DMS53 treated with DMSO at 0.1 percent for 48 hours (cell line): ENCODE results near the gene LRRC53.

Experiments
- DNase-seq: peaks from one replicate; lab custom pipeline; 2025; ENCODE audit not compliant: unreplicated experiment; lab: John Stamatoyannopoulos, UW

LRRC53 gene

DNA sequence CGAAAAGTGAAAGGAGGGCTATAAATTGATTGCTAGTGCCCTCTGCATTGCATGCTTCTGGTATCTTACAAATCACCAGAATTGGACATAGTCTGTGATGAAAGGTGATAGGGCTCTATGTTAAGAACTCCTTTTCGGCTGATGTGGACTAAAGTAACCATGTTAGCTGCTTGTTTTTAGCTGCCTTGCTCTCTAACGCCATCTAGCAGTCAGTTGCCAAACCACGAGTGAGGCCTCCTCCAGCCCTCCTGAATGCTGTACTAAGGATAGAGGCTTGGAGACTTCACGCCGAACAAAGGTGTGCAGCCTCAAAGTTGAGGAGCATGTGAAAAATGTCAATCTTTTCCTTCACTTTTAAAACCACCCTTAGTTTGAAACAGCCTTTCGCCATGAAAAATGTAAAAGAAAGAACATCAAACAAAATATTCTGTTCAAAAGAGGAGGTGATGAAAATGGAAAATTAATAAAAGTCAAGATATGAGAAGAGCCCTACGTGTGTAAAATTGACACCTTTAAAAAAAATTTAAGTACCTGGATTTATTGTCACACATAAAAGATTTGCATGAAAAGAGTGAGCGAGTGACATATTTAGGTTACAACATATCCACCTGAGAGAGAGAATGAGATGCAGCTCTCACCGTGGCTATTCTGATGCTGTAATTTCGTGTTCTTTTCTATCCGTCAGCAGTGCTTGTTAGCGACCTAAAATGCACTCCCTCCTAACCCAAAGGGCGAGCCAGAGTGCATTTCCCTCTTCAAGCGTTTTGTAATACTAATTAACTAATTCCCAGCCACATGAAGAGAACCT, 8.1 kb downstream of the LRRC53 start:
- peak; percentile 76 for DNase-seq

DNA sequence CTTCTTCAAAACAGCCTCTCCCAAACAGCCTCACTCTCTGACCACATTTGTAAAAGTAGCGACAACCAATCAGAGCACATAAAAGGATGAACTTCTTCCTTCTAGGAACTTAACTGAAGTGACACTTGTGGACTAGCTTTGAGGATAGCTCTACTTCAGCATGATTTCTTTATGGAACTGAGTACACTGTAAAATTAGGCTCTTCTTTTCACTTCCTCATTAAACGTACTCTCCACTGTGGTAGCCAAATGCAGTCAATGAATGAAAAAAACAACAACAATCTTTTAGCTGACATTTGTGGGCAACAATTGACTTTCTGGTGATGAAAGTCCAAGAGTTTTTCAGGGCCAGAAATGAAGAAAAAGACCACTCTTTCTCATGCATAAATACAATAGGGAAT, 9.6 kb downstream of the LRRC53 start:
- no peak for DNase-seq

DNA sequence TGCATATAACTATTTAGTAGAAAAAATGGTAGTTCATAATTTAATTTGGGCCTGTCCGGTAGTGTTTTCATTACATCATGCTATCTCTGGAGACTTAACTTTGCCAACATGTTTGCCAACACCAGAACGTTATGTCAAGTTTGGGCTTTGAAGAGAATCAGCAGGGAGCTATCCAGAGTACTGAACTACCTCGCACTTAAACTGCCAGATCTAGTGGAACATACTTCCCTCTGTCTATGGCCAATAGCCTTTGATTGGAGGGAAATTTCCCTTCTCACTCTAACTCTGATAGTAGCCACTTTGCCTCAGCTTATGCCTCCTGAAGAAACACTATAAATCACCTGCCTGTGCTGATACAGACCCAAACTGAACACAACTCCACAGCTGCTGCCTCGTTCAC, 10.0 kb downstream of the LRRC53 start:
- no peak for DNase-seq

DNA sequence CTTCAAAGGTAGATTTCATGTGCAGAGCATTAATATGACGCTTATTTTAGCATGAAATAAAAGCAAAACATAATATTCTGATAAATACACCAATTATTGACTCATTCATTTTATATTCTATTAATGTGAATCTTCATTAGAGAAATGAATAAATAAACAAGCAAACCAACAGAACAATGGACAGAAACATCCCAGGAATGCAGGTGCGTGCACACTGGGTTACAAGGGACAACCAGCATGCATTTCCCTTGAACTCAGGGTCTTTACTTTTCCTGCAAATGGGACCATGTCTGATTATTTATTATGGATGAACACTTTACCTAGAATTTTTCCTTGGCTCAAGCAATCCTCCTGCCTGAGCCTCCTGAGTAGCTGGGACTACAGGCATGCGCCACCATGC, 13.5 kb downstream of the LRRC53 start:
- no peak for DNase-seq

DNA sequence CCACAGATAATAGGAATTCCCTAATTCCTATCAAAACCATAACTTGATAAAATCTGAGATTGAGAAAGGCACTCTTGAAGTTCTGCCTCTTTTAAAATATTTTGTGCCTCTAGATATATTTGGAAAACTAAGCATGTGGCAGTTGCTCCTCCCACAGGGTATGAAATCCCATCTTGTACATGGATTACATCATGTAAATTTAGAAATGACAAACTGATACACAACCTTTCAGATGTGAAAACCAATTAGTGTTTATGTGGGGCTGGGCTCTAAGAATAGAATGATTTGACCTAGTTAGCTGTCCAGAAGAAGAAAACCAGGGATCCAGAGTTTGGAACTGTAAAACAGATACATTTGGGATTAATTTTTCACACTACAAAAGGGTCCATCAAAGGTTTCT, 15.7 kb downstream of the LRRC53 start:
- no peak for DNase-seq

DNA sequence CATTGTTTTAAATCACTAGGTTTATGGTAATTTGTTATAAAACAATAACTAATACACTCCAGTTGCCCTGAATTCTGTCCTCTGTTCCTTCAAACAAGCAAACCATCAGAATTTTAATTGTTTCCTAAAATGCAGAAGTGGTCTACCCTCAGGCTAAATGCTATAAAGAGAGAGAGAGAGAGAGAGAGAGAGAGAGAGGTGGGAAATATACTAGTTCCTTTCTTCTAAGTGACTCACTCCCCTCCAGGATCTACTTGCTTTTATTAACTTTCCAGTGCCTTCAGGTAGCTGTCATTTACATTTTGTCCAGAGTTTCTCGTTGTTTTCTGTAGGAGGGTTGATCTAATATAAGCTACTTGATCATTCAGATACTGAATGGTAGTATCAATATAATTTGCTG, 26.4 kb downstream of the LRRC53 start:
- DNase-seq = no peak

DNA sequence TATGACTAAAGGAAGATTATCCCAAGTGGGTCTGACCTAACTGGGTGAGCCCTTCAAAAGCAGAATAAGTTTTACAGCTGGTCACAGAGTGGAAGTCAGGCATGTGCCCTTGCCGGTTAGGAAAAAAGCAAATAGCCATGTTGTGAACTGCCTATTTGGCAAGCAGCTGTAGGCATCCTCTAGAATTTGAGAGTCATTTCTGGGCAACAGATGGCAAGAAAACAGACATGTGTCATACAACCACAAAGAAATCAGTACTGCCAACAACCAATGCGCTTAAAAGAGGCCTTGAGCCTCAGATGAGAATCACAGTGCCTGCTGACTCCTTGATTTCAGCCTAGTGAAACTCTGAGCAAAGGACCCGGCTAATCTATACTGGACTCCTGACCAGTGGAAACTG, 26.8 kb downstream of the LRRC53 start:
- DNase-seq = no peak

DNA sequence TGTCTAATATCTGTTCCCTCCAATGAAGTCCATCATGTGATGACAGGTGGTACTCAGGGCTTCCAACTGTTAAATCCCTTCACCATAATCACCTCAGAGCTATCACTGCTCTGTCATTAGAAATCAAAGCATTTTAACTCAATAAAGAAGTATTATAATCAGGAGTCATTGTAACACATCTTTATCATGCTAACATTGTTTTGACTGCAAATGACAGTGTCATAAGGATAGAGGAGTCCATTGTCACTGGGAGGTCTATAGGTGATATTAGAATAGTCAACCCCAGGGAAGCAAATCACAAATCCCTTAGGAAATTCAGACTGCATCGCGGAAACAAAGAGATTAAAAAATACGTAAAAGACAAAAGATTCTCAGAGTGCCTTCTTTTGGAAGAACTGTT, 30.8 kb downstream of the LRRC53 start:
- no peak for DNase-seq

DNA sequence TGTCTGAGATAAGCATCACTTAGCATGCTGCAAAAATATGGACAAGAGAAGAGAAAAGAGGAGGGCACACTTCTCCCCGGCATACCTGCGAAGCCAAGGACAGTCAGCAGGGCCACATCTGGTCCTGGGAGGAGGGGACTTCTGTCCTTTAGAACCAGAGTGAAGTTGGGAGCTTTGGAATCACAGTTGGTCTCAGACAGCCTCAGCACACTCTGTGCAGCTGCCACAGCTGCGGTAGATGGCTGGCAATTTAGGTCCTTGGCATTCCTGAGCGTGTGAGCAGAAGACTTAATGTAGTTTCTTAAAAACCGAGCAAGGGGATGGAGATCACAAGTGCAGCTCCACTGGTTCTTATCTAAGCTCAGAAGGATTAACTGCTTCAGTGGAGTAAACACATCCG, 32.3 kb downstream of the LRRC53 start:
- DNase-seq = no peak

DNA sequence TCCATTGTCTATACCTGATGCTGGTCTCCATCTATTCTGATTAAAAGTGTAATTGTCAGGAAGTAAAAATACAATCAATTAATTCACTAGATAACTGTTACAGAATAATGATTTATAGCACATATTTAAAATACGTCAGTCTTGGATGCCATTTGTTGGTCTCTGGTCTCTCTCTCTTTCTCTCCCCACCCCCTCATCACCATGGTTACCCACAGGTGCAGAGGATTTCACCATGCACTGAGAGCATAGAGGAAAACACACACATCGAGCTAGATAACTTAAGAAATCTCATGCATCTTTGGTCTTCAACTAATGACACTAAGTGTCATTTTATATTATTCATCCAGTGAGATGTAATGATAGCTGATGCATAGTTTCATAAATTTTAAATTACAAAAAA, 33.4 kb downstream of the LRRC53 start:
- DNase-seq = no peak

DNA sequence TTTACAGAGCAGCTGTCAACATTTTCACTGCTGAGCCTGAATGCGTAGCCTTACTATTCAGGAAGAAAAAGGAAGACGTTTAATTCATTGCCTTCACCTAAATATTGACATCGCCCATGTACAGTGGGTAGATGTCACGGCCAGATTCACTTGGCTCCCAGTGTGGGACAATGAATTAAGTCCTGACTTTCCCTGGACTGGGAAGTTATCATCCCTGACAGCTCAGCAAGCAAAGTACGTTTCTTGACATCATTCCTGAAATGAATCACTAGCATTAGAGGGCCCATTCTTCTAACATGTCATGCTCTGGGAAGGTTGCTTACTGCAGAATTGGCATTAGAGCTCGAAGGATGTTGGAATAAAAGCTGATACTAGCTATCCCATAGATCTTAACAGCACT, 37.8 kb downstream of the LRRC53 start:
- DNase-seq = no peak

DNA sequence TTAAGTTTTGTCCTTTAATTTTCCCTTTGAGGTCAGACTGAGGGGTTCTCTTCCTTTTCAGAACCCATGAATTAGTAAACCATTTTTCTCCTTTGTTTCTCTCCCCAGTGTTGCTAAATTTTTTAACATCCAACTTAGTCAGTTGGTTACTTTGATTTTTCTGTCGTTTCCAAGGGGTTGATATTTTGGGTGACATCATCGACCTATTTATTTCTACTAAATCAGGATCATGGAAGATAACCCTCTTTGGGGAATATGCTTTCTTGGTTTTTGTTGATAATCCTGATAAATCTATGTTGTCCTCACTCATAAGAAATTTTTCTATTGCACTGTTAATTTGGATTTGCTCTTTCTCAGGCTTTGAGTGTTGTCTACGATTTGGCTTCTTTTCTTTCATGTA, 40.9 kb downstream of the LRRC53 start:
- DNase-seq = no peak

DNA sequence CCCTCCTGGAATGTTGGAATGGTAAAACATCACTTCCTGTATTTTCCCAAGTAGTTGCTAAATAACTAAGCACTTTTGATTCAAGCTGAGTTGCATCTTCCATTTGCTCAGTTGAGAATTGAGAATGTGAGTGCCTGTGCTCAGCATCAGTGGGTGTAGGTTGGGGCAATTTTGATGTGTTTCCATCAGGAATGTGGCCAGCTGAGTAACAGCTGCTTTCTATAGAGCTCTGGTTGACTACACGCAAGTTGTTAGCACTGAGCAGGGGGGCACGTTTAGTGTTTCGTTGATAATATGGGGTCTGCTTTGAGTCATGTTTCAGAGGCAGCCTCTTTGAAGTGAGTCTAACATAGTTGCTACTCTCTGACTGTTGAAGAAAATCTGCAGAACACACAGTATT, 41.5 kb downstream of the LRRC53 start:
- no peak for DNase-seq

DNA sequence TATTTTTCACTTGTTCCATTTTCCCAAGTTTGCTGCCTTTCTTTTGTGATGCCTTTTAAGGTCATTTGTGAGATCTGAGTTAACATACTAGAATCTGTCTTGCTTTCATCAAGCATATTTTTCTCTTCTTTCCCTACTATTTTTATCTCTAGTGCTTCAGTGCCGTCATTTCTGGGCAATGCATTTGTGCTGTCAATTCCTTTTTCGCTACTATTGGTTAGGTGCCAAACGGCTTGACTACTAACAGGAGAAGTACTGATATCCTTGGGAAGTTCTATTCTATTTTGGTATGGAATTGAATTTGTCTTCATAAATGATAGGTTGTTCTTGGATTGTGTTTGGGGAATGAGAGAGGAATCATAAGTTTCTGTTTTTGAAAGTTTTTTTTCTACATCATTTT, 42.2 kb downstream of the LRRC53 start:
- no peak for DNase-seq

DNA sequence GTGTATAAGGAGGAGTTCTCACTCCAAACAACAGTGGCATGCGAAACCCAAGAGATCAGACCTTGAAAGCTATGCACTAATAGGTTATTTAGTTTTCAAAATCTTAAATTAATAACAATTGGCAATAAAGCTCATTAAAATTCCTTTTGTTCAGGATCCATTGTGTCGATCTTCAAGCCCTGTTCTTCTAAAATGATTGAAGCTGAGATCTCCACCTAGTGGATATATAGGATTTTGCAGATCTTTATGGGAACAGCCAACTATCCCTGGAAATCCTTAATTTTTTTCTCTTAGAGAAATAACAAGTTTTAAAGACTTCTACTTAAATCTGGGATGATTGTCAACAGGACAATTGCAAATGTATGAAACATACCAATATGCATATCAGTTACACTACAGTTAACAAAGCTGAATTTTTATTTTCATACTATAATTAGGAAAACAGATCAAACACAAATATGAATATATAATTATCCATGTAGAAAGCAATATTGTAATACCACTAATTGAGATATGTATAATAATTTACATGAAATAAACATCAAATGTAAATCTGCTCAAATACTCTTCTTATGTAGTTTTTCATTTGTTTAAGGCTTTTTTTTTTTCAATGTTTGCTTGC, 43.3 kb downstream of the LRRC53 start:
- peak; percentile 81 for DNase-seq

DNA sequence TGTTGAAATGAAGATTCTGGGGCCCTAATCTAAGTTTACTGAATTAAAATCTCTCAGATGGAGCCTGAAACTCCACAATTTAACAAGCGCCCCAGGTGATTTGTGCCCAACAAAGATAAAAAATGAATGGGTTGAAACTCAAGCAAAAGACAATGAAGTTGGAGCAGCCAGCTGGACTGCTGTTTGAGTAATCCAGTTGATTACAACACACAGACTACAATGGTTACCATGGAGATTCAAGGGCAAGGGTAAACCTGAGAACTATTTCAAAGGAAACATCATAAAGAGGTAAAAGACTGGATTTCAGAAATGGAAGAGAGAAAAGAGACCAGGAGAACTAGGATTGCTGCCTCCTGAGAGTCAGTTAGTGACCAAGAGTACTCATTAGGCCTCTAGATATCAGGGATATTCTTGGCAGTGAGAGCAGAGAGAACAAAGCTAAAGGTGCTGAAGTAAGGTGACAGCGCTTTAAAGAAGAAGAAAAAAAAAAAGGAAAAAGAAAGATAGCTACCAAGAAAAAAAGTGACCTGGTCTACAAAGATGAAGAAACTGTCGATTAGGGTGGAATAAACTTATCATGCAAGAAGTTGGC, 44.5 kb downstream of the LRRC53 start:
- DNase-seq = peak; percentile 79

DNA sequence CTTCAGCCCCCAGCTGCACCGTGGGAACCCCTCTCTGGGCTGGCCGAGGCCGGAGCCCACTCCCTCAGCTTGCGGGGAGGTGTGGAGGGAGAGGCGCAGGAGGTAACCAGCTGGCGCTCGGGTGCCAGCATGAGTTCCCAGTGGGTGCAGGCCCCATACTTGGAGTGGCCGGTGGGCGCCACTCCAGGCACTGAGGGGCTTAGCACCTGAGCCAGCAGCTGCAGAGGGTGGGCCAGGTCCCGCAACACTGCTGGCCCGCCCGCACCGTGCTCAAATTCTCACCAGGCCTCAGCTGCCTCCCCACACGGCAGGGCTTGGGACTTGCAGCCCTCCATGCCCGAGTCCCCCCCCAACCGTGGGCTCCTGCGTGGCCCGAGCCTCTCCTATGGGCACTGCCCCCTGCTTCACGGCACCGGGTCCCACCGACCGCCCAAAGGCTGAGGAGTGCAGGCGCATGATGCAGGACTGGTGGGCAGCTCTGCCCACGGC, 47.2 kb downstream of the LRRC53 start:
- no peak for DNase-seq

DNA sequence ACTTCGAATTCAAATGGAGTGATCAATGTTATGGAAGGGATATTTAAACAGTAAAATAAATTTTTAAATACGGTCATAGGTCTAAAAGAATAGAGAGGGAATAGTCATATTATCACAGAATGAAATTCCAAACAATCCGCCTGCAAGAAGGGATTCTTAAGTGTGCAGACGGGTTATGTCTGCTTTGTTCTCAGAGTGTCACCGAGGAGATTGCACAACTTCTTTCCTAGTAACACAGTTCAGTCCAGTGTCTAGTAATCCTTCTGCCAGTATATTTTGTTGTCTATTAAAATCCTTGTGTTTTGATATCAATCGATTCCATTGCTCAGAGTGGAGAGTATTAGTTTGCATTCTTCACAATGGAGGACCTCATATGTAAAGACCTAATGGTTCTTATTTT, 48.4 kb downstream of the LRRC53 start:
- no peak for DNase-seq

DNA sequence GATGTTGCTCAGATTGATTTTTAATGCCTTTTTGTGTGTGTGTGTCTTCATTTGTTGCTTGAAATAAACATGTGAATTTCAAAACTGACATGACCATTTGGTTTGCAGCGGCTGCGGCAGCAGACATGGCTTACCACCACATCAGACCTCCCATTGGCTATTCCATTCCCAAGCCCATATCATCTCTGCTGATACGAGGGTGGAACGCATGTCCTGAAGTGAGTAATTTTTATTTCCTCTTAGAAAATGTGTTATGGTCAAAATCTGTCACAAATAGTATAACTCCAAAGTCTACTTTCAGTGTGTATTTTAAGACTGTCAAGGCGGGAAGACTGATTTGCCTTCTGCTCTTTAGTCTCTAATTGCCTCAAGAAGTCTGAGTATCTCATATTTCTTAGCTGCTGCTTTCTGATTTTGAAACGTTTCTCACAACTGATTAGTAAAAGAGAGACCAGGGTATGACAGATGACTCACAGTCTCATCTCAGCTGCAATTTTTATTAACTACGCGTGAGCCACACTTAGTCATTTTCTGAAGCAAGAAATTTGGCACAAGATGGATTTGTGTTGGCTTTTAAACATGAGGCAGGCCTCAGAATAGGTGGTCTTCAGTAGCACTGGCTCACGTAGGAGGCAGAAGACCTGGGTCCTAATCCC, 49.0 kb downstream of the LRRC53 start:
- DNase-seq = no peak

DNA sequence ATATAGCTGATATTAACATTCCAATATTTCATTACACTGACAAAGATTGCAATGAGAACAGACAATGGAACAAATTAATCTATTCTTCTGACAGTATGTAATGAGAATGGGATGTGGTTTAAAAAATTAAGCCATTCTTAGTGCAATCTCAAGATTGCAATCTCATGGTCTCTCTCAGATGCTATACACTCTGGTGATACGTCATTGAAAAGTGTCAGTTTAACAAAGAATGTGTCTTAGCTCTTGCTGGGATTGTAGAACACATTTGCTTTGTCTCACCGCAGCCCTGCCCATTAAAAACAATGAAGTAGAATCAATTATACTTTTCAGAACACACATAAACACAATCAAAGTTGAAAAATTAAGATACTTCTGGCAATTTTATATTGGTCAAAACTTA, 55.2 kb downstream of the LRRC53 start:
- DNase-seq = no peak

DNA sequence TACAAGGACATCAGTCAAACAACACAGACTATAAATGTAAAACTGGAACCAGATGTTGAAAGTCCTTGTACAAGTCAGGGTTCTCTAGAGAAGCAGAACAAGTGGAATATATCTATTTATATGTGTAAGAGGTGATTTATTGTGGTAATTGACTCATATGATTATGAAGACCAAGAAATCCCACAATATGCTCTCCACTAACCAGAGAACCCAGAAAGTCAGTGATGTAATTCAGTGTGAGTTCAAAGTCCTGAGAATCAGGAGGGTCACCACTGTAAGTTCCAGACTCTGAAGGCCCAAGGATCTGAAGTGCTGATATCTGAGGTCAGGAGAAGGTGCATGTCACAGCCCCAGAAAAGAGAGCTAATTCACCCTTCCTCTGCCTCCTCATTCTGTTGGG, 57.0 kb downstream of the LRRC53 start:
- no peak for DNase-seq

DNA sequence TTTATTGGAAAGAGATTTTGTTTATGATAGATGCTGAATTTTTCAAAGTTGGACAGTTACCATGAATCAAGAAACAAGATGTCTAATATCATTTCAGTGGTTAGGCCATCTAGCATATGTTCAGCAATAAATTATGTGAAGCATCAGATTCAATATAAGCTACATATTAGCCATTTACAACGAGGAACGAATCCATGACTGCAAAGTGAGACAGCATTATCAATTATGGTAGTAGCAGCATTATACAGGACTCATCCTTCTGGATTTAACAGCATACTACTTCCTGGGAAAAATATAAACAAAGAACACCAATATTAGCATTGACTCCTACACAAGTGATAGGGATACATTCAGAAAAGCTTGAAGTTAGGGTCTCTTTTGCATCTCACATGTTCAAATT, 59.1 kb downstream of the LRRC53 start:
- DNase-seq = no peak
